Loucy (cell line): ENCODE results near the gene MED13.

Source experiments
- CTCF ChIP-seq: fragments of 200-600 bp; sonication (generic); conservative IDR thresholded peaks from 2 replicates; pipeline ENCODE4 v1.5.1; 2014; ENCODE audit warnings: mild to moderate bottlenecking, antibody characterized with exemption, low read length
- EZH2phosphoT487 ChIP-seq: fragments of 200-600 bp; IDR thresholded peaks from 2 replicates; pipeline ENCODE4 v1.6.1; 2018; ENCODE audit warnings: antibody characterized with exemption, mild to moderate bottlenecking, moderate library complexity, borderline replicate concordance

- TF ChIP-seq CTCF: no peak
- TF ChIP-seq EZH2phosphoT487: no peak
These were observed 2.1 kb downstream of the MED13 start for GRCh38 chr17:62062944-62063343.
